H9 (cell line): ENCODE data around the gene STX2. TPM values are rescaled to one million over a fixed set of nuclear protein-coding genes. Genes with fewer than 3 reads are reported as not detected.

Experiments used
- DNase-seq: peaks from one replicate; pipeline ENCODE4 v3.0.0-alpha.2; 2017
- H2AFZ ChIP-seq: one replicate; pipeline ENCODE4 v1.6.1; 2013; ENCODE audit warnings: mild to moderate bottlenecking, low read length, control low read depth, moderate library complexity
- H2AK5ac ChIP-seq: 2 replicates; pipeline ENCODE4 v1.6.1; 2013; ENCODE audit warnings: low read length, control low read depth, mixed read lengths; ENCODE audit not compliant: insufficient read length
- H2BK120ac ChIP-seq: one replicate; pipeline ENCODE4 v1.6.1; 2013; ENCODE audit warnings: low read depth, mild to moderate bottlenecking, low read length, control low read depth, inconsistent platforms; ENCODE audit not compliant: poor library complexity, severe bottlenecking
- H2BK12ac ChIP-seq: 2 replicates; pipeline ENCODE4 v1.6.1; 2013; ENCODE audit warnings: low read length, control low read depth, mixed read lengths, low read depth; ENCODE audit not compliant: insufficient read length
- H2BK15ac ChIP-seq: 2 replicates; pipeline ENCODE4 v1.6.1; 2013; ENCODE audit warnings: low read depth, low read length, control low read depth
- H2BK20ac ChIP-seq: one replicate; pipeline ENCODE4 v1.6.1; 2013; ENCODE audit warnings: low read depth, mild to moderate bottlenecking, low read length, control low read depth, inconsistent platforms; ENCODE audit not compliant: poor library complexity, severe bottlenecking
- H2BK5ac ChIP-seq: 2 replicates; pipeline ENCODE4 v1.6.1; 2013; ENCODE audit warnings: low read length, control low read depth, mixed read lengths; ENCODE audit not compliant: insufficient read length
- H3K14ac ChIP-seq: 2 replicates; pipeline ENCODE4 v1.6.1; 2013; ENCODE audit warnings: low read length, control low read depth; ENCODE audit not compliant: insufficient read depth
- H3K18ac ChIP-seq: 2 replicates; pipeline ENCODE4 v1.6.1; 2013; ENCODE audit warnings: low read depth, mild to moderate bottlenecking, mixed read lengths, low read length, control low read depth; ENCODE audit not compliant: insufficient read length
- H3K23ac ChIP-seq: 2 replicates; pipeline ENCODE4 v1.6.1; 2013; ENCODE audit warnings: low read length, control low read depth, mixed read lengths, low read depth; ENCODE audit not compliant: insufficient read length
- H3K23me2 ChIP-seq: 2 replicates; pipeline ENCODE4 v1.6.1; 2013; ENCODE audit warnings: low read depth, mild to moderate bottlenecking, mixed read lengths, low read length, control low read depth; ENCODE audit not compliant: insufficient read length, poor library complexity, severe bottlenecking
- H3K27ac ChIP-seq: 2 replicates; pipeline ENCODE4 v1.5.1; 2013; ENCODE audit warnings: low read length, control low read depth, mixed read lengths, low read depth; ENCODE audit not compliant: insufficient read length
- H3K27me3 ChIP-seq: 2 replicates; pipeline ENCODE4 v1.6.1; 2013; ENCODE audit warnings: low read length, control low read depth, inconsistent platforms; ENCODE audit not compliant: insufficient read depth
- H3K4ac ChIP-seq: 2 replicates; pipeline ENCODE4 v1.6.1; 2013; ENCODE audit warnings: low read depth, mild to moderate bottlenecking, control low read depth, inconsistent platforms, low read length, moderate library complexity
- H3K4me1 ChIP-seq: 2 replicates; pipeline ENCODE4 v1.6.1; 2013; ENCODE audit warnings: low read length, control low read depth, inconsistent platforms; ENCODE audit not compliant: insufficient read depth
- H3K4me2 ChIP-seq: 2 replicates; pipeline ENCODE4 v1.6.1; 2013; ENCODE audit warnings: low read length, control low read depth, mixed read lengths; ENCODE audit not compliant: insufficient read length, insufficient read depth
- H3K56ac ChIP-seq: 2 replicates; pipeline ENCODE4 v1.6.1; 2013; ENCODE audit warnings: low read depth, mild to moderate bottlenecking, mixed read lengths, low read length, control low read depth; ENCODE audit not compliant: insufficient read length
- H3K79me1 ChIP-seq: 2 replicates; pipeline ENCODE4 v1.6.1; 2013; ENCODE audit warnings: low read depth, mild to moderate bottlenecking, moderate library complexity, low read length, control low read depth, inconsistent platforms; ENCODE audit not compliant: insufficient read depth, poor library complexity, severe bottlenecking
- H3K79me2 ChIP-seq: 2 replicates; pipeline ENCODE4 v1.6.1; 2013; ENCODE audit warnings: low read length, control low read depth, inconsistent platforms; ENCODE audit not compliant: insufficient read depth
- H3K9ac ChIP-seq: 2 replicates; pipeline ENCODE4 v1.6.1; 2013; ENCODE audit warnings: low read length, control low read depth, mixed read lengths; ENCODE audit not compliant: insufficient read length; ENCODE audit errors: extremely low read depth
- H3K9me3 ChIP-seq: one replicate; pipeline ENCODE4 v1.6.1; 2013; ENCODE audit warnings: low read depth, low read length, inconsistent platforms; ENCODE audit not compliant: control insufficient read depth
- H3T11ph ChIP-seq: one replicate; pipeline ENCODE4 v1.6.1; 2013; ENCODE audit warnings: mild to moderate bottlenecking, low read length, control low read depth, inconsistent platforms
- H4K20me1 ChIP-seq: one replicate; pipeline ENCODE4 v1.6.1; 2013; ENCODE audit not compliant: control insufficient read depth, insufficient read length, insufficient read depth
- H4K5ac ChIP-seq: 2 replicates; pipeline ENCODE4 v1.6.1; 2013; ENCODE audit warnings: low read depth, mild to moderate bottlenecking, mixed read lengths, low read length, control low read depth; ENCODE audit not compliant: insufficient read length
- H4K8ac ChIP-seq: replicated peaks from 2 replicates; pipeline ENCODE4 v1.6.1; 2013; ENCODE audit warnings: low read length, control low read depth, mixed read lengths, low read depth; ENCODE audit not compliant: insufficient read length
- H4K91ac ChIP-seq: 2 replicates; pipeline ENCODE4 v1.6.1; 2013; ENCODE audit warnings: low read depth, mild to moderate bottlenecking, moderate library complexity, mixed read lengths, low read length, control low read depth; ENCODE audit not compliant: insufficient read length
- H3K27ac Mint-ChIP-seq, 3 experiments: 2 replicates in 2 of 3; 3 replicates in 1 of 3; pipeline ENCODE4 v1.8.0; 2020 to 2021; ENCODE audit warnings: mixed read lengths in 3 of 3, mild to moderate bottlenecking in 1 of 3, moderate library complexity in 1 of 3
- H3K27me3 Mint-ChIP-seq: 2 replicates; pipeline ENCODE4 v1.8.0; 2021; ENCODE audit warnings: low read depth, mild to moderate bottlenecking, moderate library complexity, mixed read lengths
- H3K36me3 Mint-ChIP-seq, 3 experiments: 2 replicates in 2 of 3; 3 replicates in 1 of 3; pipeline ENCODE4 v1.8.0; 2020 to 2021; ENCODE audit warnings: low read depth in 3 of 3, mixed read lengths in 3 of 3; ENCODE audit not compliant: insufficient read depth in 1 of 3
- H3K4me1 Mint-ChIP-seq, 2 experiments: 2 replicates each; pipeline ENCODE4 v1.8.0; 2020; ENCODE audit warnings: mixed read lengths in 2 of 2
- H3K4me3 Mint-ChIP-seq, 2 experiments: 2 replicates in 1 of 2; 3 replicates in 1 of 2; pipeline ENCODE4 v1.8.0; 2020 to 2021; ENCODE audit warnings: mild to moderate bottlenecking in 2 of 2, mixed read lengths in 2 of 2, moderate library complexity in 1 of 2
- H3K9me3 Mint-ChIP-seq, 2 experiments: 2 replicates in 1 of 2; 3 replicates in 1 of 2; pipeline ENCODE4 v1.8.0; 2020; ENCODE audit warnings: mild to moderate bottlenecking in 2 of 2, mixed read lengths in 2 of 2, moderate library complexity in 1 of 2
- CTCF ChIP-seq: fragments of 200-600 bp; sonication (generic); conservative IDR thresholded peaks from 3 replicates; pipeline ENCODE4 v1.8.0; 2021; ENCODE audit warnings: antibody characterized with exemption, mild to moderate bottlenecking
- WGBS: extraction: QIAGEN DNeasy Blood & Tissue Kit; methylation state at CpG from one replicate; pipeline ENCODE4 v1.1.7; 2013; ENCODE audit warnings: missing lambda C conversion rate, low lambda C conversion rate, mixed read lengths; ENCODE audit not compliant: insufficient read length; ENCODE audit errors: extremely low coverage; 5-methylcytosine and 5-hydroxymethylcytosine counted together
- total RNA-seq: library from RNA; stranded (reverse); gene quantifications from 2 replicates; pipeline ENCODE4 v1.2.1, GENCODE V29; 2021

STX2 gene
- total RNA-seq, 1 experiment from 2014 or later, result 19.4 TPM

GRCh38 chr12:130871286-130872178 is 32.5 kb upstream of the STX2 start, which contains the start of gene RAN:
TSS of gene RAN (plus strand) at chr12:130872066. CDS start at chr12:130872594, 528 bp downstream.
- Histone ChIP-seq H4K5ac (peak within 1 kb of the TSS; percentile 86), H3K14ac (peak within 1 kb of the TSS; percentile 99), H3K27me3 (no peaks in the 10 kb centered on the region), H2BK12ac (peak within 1 kb of the TSS; percentile 70), H3K23me2 (peaks cover 12% of the 10 kb centered on the region), H3K18ac (peak within 1 kb of the TSS; percentile 96), H3K4me1 (peaks cover 2% of the 10 kb centered on the region; the same call in 1 of the 2 replicates), H4K20me1 (peaks cover 3% of the 10 kb centered on the region), H3T11ph (no peak within 1 kb of the TSS), H3K23ac (no peak within 1 kb of the TSS), H2BK5ac (no peak within 1 kb of the TSS), H3K4me2 (peak within 1 kb of the TSS; percentile 97), H3K79me1 (no peaks in the 10 kb centered on the region), H3K27ac (no peak within 1 kb of the TSS), H3K9me3 (no peaks in the 10 kb centered on the region), H4K8ac (no peak within 1 kb of the TSS), H2AFZ (no peak within 1 kb of the TSS), H2AK5ac (no peak within 1 kb of the TSS), H3K4ac (no peak within 1 kb of the TSS; the same call in 1 of the 2 replicates), H4K91ac (peak within 1 kb of the TSS; percentile 21), H2BK120ac (no peak within 1 kb of the TSS), H2BK15ac (no peak within 1 kb of the TSS; the same call in 1 of the 2 replicates), H3K9ac (peak within 1 kb of the TSS; percentile 96), H2BK20ac (no peak within 1 kb of the TSS), H3K56ac (peak within 1 kb of the TSS; percentile 0), H3K79me2 (peaks cover 13% of the 10 kb centered on the region; the same call in 1 of the 2 replicates)
- WGBS, result no CpG with 5 or more reads among the region's 118 CpGs
- Mint-ChIP-seq H3K4me1 (peaks cover 37 to 46% of the 10 kb centered on the region in 2 experiments), H3K27ac (peak within 1 kb of the TSS; percentile 98 to 99 (median 99)), H3K4me3 (peak within 1 kb of the TSS; percentile 92 to 99), H3K27me3 (no peaks in the 10 kb centered on the region), H3K9me3 (peaks cover 0 to 2% of the 10 kb centered on the region in 2 experiments; a peak in 1 of 5 replicates), H3K36me3 (peaks cover 39 to 41% (median 41%) of the 10 kb centered on the region in 3 experiments)
- no peak for TF ChIP-seq CTCF
- peak; percentile 89 for DNase-seq
